H1 (cell line): ENCODE results near the gene TMCC1. TPM values are rescaled to one million over a fixed set of nuclear protein-coding genes. Genes with fewer than 3 reads are reported as not detected.

Experiments used
- CTCF ChIA-PET: fragments of 300-600 bp; sonication (Branson Sonifier 250); formaldehyde crosslinking; loops from one replicate; lab custom pipeline; 2021; ENCODE audit not compliant: partially characterized antibody; lab: Charles Lee
- POLR2A ChIA-PET: fragments of 300-600 bp; sonication (Branson Sonifier 250); formaldehyde crosslinking; loops from one replicate; lab custom pipeline; 2021; ENCODE audit warnings: inconsistent platforms; ENCODE audit not compliant: partially characterized antibody; lab: Charles Lee
- DNase-seq, 2 experiments: peaks; one replicate each; pipeline versions ENCODE4 v3.0.0 to v3.0.0-alpha.2; 2010 to 2022; ENCODE audit warnings: low spot score in 2 of 2, low read depth in 1 of 2, mixed read lengths in 1 of 2
- FAIRE-seq: peaks from 2 replicates; lab custom pipeline; 2011; peaks lifted over from hg19 to GRCh38; lab: Jason Lieb, UNC
- H2AFZ ChIP-seq: 2 replicates; pipeline ENCODE4 v1.8.1; 2012; ENCODE audit warnings: low read length, inconsistent platforms
- H2AK5ac ChIP-seq: 2 replicates; pipeline ENCODE4 v1.6.1; 2013; ENCODE audit warnings: low read depth, low read length
- H2BK120ac ChIP-seq: replicated peaks from 2 replicates; pipeline ENCODE3; 2013; ENCODE audit warnings: low read depth, low read length, inconsistent platforms
- H2BK12ac ChIP-seq: 2 replicates; pipeline ENCODE4 v1.6.1; 2013; ENCODE audit warnings: low read depth, low read length
- H2BK15ac ChIP-seq: 2 replicates; pipeline ENCODE4 v1.6.1; 2013; ENCODE audit warnings: low read length
- H2BK20ac ChIP-seq: 2 replicates; pipeline ENCODE4 v1.6.1; 2013; ENCODE audit warnings: low read length
- H2BK5ac ChIP-seq: 2 replicates; pipeline ENCODE4 v1.6.1; 2013; ENCODE audit warnings: low read depth, low read length
- H3K14ac ChIP-seq: 2 replicates; pipeline ENCODE4 v1.6.1; 2013; ENCODE audit warnings: inconsistent platforms; ENCODE audit not compliant: insufficient read length
- H3K18ac ChIP-seq: 2 replicates; pipeline ENCODE4 v1.6.1; 2013; ENCODE audit warnings: low read length; ENCODE audit errors: extremely low read depth
- H3K23ac ChIP-seq: 2 replicates; pipeline ENCODE4 v1.6.1; 2013; ENCODE audit warnings: inconsistent platforms; ENCODE audit not compliant: insufficient read length
- H3K23me2 ChIP-seq: 2 replicates; pipeline ENCODE4 v1.6.1; 2013; ENCODE audit warnings: low read depth, low read length
- H3K27ac ChIP-seq: 2 replicates; pipeline ENCODE4 v1.6.1; 2011; ENCODE audit warnings: low read depth, low read length, inconsistent platforms
- H3K27me3 ChIP-seq, 4 experiments: replicated peaks in 1 of 4; 1 replicate in 1 of 4; 2 replicates in 3 of 4; pipeline versions ENCODE4 v1.6.1 to v1.8.1; 2011 to 2013; ENCODE audit warnings: low read length in 3 of 4, mild to moderate bottlenecking in 3 of 4, inconsistent platforms in 2 of 4, mixed read lengths in 2 of 4, moderate library complexity in 1 of 4; ENCODE audit not compliant: control insufficient read depth in 3 of 4, insufficient read depth in 3 of 4; ENCODE audit errors: extremely low read depth in 1 of 4
- H3K36me3 ChIP-seq, 4 experiments: 2 replicates each; pipeline versions ENCODE4 v1.6.1 to v1.8.1; 2011 to 2013; ENCODE audit warnings: mild to moderate bottlenecking in 4 of 4, low read length in 3 of 4, moderate library complexity in 2 of 4, control low read depth in 1 of 4, inconsistent platforms in 1 of 4; ENCODE audit not compliant: insufficient read depth in 4 of 4, control insufficient read depth in 2 of 4
- H3K4ac ChIP-seq: replicated peaks from 2 replicates; pipeline ENCODE3; 2013; ENCODE audit warnings: low read length, low read depth, mixed read lengths, inconsistent platforms; ENCODE audit not compliant: insufficient read length
- H3K4me1 ChIP-seq, 4 experiments: replicated peaks in 1 of 4; 1 replicate in 1 of 4; 2 replicates in 3 of 4; pipeline versions ENCODE4 v1.6.1 to v1.8.1; 2011 to 2013; ENCODE audit warnings: low read length in 3 of 4, inconsistent platforms in 2 of 4, mixed read lengths in 1 of 4; ENCODE audit not compliant: insufficient read depth in 4 of 4, control insufficient read depth in 3 of 4
- H3K4me2 ChIP-seq, 2 experiments: 2 replicates each; pipeline versions ENCODE4 v1.6.1 to v1.8.1; 2011 to 2013; ENCODE audit warnings: low read depth in 2 of 2, low read length in 2 of 2, control low read depth in 1 of 2, inconsistent platforms in 1 of 2, mild to moderate bottlenecking in 1 of 2; ENCODE audit not compliant: insufficient read depth in 1 of 2
- H3K4me3 ChIP-seq, 4 experiments: fragments of 200-600, 300-600 bp in 1 of 4; sonication (generic), shearing (Covaris generic), sonication (Bioruptor Twin) in 1 of 4; 2 replicates each; pipeline versions ENCODE4 v1.5.1 to v1.8.1; 2011 to 2016; ENCODE audit warnings: low read length in 4 of 4, low read depth in 3 of 4, control low read depth in 2 of 4, inconsistent platforms in 2 of 4, mild to moderate bottlenecking in 2 of 4, mixed read lengths in 1 of 4, moderate library complexity in 1 of 4; ENCODE audit not compliant: insufficient read depth in 2 of 4; ENCODE audit errors: extremely low read depth in 1 of 4
- H3K56ac ChIP-seq: replicated peaks from 2 replicates; pipeline ENCODE3; 2013; ENCODE audit warnings: low read depth, mild to moderate bottlenecking, mixed read lengths, low read length, inconsistent platforms; ENCODE audit not compliant: insufficient read length
- H3K79me1 ChIP-seq: 2 replicates; pipeline ENCODE4 v1.6.1; 2013; ENCODE audit warnings: low read depth, low read length, control low read depth
- H3K79me2 ChIP-seq, 2 experiments: 2 replicates each; pipeline versions ENCODE4 v1.6.1 to v1.8.1; 2012 to 2013; ENCODE audit warnings: low read length in 2 of 2, mild to moderate bottlenecking in 2 of 2, inconsistent platforms in 1 of 2; ENCODE audit not compliant: insufficient read depth in 2 of 2, control insufficient read depth in 1 of 2
- H3K9ac ChIP-seq, 4 experiments: replicated peaks in 1 of 4; 1 replicate in 1 of 4; 2 replicates in 3 of 4; pipeline versions ENCODE4 v1.6.1 to v1.8.1; 2011 to 2013; ENCODE audit warnings: low read depth in 3 of 4, low read length in 3 of 4, control low read depth in 2 of 4, mild to moderate bottlenecking in 2 of 4, moderate library complexity in 2 of 4, inconsistent platforms in 1 of 4; ENCODE audit errors: extremely low read depth in 1 of 4
- H3K9me3 ChIP-seq, 2 experiments: 2 replicates each; pipeline versions ENCODE4 v1.6.1 to v1.8.1; 2012 to 2013; ENCODE audit warnings: mild to moderate bottlenecking in 2 of 2, moderate library complexity in 2 of 2, control low read depth in 1 of 2, inconsistent platforms in 1 of 2, low read depth in 1 of 2, low read length in 1 of 2, mixed read lengths in 1 of 2; ENCODE audit not compliant: insufficient read depth in 2 of 2
- H4K20me1 ChIP-seq, 2 experiments: replicated peaks in 1 of 2; 2 replicates each; pipeline versions ENCODE3 to v1.8.1; 2011 to 2013; ENCODE audit warnings: inconsistent platforms in 2 of 2, low read length in 2 of 2, mild to moderate bottlenecking in 1 of 2; ENCODE audit not compliant: insufficient read depth in 2 of 2, control insufficient read depth in 1 of 2
- H4K5ac ChIP-seq: 2 replicates; pipeline ENCODE4 v1.6.1; 2013; ENCODE audit warnings: low read length, low read depth, mixed read lengths, inconsistent platforms; ENCODE audit not compliant: insufficient read length
- H4K8ac ChIP-seq: 2 replicates; pipeline ENCODE4 v1.8.0; 2013; ENCODE audit warnings: mild to moderate bottlenecking, moderate library complexity, low read length, inconsistent platforms; ENCODE audit not compliant: insufficient read depth; ENCODE audit errors: extremely low read depth
- H4K91ac ChIP-seq: replicated peaks from 2 replicates; pipeline ENCODE3; 2013; ENCODE audit warnings: low read length, mixed read lengths, inconsistent platforms; ENCODE audit not compliant: insufficient read length
- CBX8 ChIP-seq: fragments of 300-800, 300-1000 bp; sonication (generic); IDR thresholded peaks from 2 replicates; pipeline ENCODE4 v1.7.1; 2016; ENCODE audit warnings: low read depth, low read length, borderline replicate concordance
- CHD1 ChIP-seq: IDR thresholded peaks from 2 replicates; pipeline ENCODE4 v1.6.1; 2012; ENCODE audit warnings: low read depth, low read length, improper control_type of control experiment
- CREB1 ChIP-seq: IDR thresholded peaks from 2 replicates; pipeline ENCODE4 v1.6.1; 2012; ENCODE audit warnings: inconsistent platforms
- FOSL1 ChIP-seq: IDR thresholded peaks from 2 replicates; pipeline ENCODE4 v1.6.1; 2011; ENCODE audit warnings: mild to moderate bottlenecking, low read depth, low read length, moderate library complexity; ENCODE audit not compliant: insufficient read depth
- JUND ChIP-seq: IDR thresholded peaks from 2 replicates; pipeline ENCODE4 v1.6.1; 2011; ENCODE audit warnings: mild to moderate bottlenecking, improper control_type of control experiment, low read length
- KDM1A ChIP-seq: fragments of 200-600, 300-600 bp; sonication (generic); IDR thresholded peaks from 2 replicates; pipeline ENCODE4 v1.7.1; 2016; ENCODE audit warnings: mild to moderate bottlenecking, low read length, borderline replicate concordance
- POU5F1 ChIP-seq: IDR thresholded peaks from 2 replicates; pipeline ENCODE4 v1.6.1; 2011; ENCODE audit warnings: low read depth, mild to moderate bottlenecking, low read length, moderate library complexity
- RBBP5 ChIP-seq: IDR thresholded peaks from 2 replicates; pipeline ENCODE4 v1.7.1; 2012; ENCODE audit warnings: low read depth, mild to moderate bottlenecking, inconsistent platforms, low read length, moderate library complexity, borderline replicate concordance
- RNF2 ChIP-seq: fragments of 200-900, 300-1000 bp; sonication (generic); IDR thresholded peaks from 2 replicates; pipeline ENCODE4 v1.7.1; 2016; ENCODE audit warnings: borderline replicate concordance, low read depth, mild to moderate bottlenecking, antibody characterized with exemption, low read length; ENCODE audit not compliant: poor library complexity, severe bottlenecking; ENCODE audit errors: missing control alignments
- SAP30 ChIP-seq: fragments of 300-600 bp; sonication (generic); IDR thresholded peaks from 2 replicates; pipeline ENCODE4 v1.7.1; 2012; ENCODE audit warnings: low read length, moderate library complexity, mild to moderate bottlenecking, inconsistent platforms; ENCODE audit not compliant: insufficient read depth, insufficient replicate concordance
- SIRT6 ChIP-seq: IDR thresholded peaks from one replicate; pipeline ENCODE4 v1.7.1; 2012; ENCODE audit warnings: low read length, inconsistent platforms
- TBP ChIP-seq: IDR thresholded peaks from 2 replicates; pipeline ENCODE4 v1.6.1; 2011; ENCODE audit warnings: low read depth, low read length, improper control_type of control experiment
- USF2 ChIP-seq: IDR thresholded peaks from 2 replicates; pipeline ENCODE4 v1.6.1; 2011; ENCODE audit warnings: low read length, improper control_type of control experiment
- WGBS, 2 experiments: shearing (Covaris generic) in 1 of 2; methylation state at CpG; one replicate each; pipeline versions ENCODE4 v1.1.6 to v1.1.7; 2013 to 2015; ENCODE audit warnings: low lambda C conversion rate in 2 of 2, mixed read lengths in 2 of 2, inconsistent platforms in 1 of 2, low coverage in 1 of 2, missing lambda C conversion rate in 1 of 2; ENCODE audit not compliant: insufficient replicate concordance in 2 of 2, insufficient coverage in 1 of 2, insufficient read length in 1 of 2; ENCODE audit errors: extremely low coverage in 1 of 2, missing lambda C conversion rate in 1 of 2; 5-methylcytosine and 5-hydroxymethylcytosine counted together
- polyA plus RNA-seq, 7 experiments: library from polyadenylated mRNA; depleted of rRNA in 3 of 7; stranded (reverse) in 5 of 7; unstranded in 2 of 7; fragments of >200 nt in 5 of 7; fragments of 200-250 nt in 2 of 7; gene quantifications; 1 replicate in 5 of 7; 2 replicates in 1 of 7; 4 replicates in 1 of 7; pipeline versions ENCODE4 v1.2.1 to v1.2.3, GENCODE V29; 2011 to 2013; ENCODE audit warnings: missing spikeins in 2 of 7, mixed read lengths in 2 of 7
- total RNA-seq: library from RNA; stranded (reverse); fragmentation: NEBNext Ultra II Directional; extraction: Animal tissue kit (Norgen Biotek cat#: 25700); gene quantifications from 2 replicates; pipeline ENCODE4 v1.2.1, GENCODE V29; 2021

Gene TMCC1
- total and polyA plus RNA-seq, 2 of the 8 experiments (the other 6 are each of a cell fraction or from before 2014, with no cell fraction given) = 10.4 to 27.1 TPM

- no peak overlapping the region for H3K56ac ChIP-seq
- H2AK5ac ChIP-seq = no peak overlapping the region
- H3K9me3 ChIP-seq = no peaks in the 10 kb centered on the region
- H2AFZ ChIP-seq = no peak overlapping the region
- no peak overlapping the region for H2BK12ac ChIP-seq
- DNase-seq (no peak), FAIRE-seq (no peak)
- H2BK5ac ChIP-seq = no peak overlapping the region
- no peaks in the 10 kb centered on the region for H3K79me2 ChIP-seq
- H3K4me3 ChIP-seq = no peak overlapping the region
- no peak overlapping the region for H4K91ac ChIP-seq
- no peak overlapping the region; the same call in 1 of the 2 replicates for H4K8ac ChIP-seq
- peaks cover 0 to 7% (median under 1%) of the 10 kb centered on the region in 4 experiments; a peak in 2 of 7 replicates for H3K4me1 ChIP-seq
- H3K27me3 ChIP-seq = no peaks in the 10 kb centered on the region
- no peak overlapping the region for H2BK120ac ChIP-seq
- no peak overlapping the region for H3K14ac ChIP-seq
- ChIA-PET POLR2A (interaction anchor here (1.1 kb wide), 1 partner anchor 107 kb away, joined by 3 read pairs; no protein-coding TSS in a partner anchor), CTCF (interaction anchor here (0.6 to 2.8 kb wide), 6 partner anchors 18 to 185 kb away, joined by 3 to 9 read pairs (median 3); no protein-coding TSS in a partner anchor)
- no peaks in the 10 kb centered on the region; the same call in 1 of the 2 replicates for H3K79me1 ChIP-seq
- H4K20me1 ChIP-seq = no peaks in the 10 kb centered on the region
- peaks cover 0 to 7% (median 2%) of the 10 kb centered on the region in 4 experiments; a peak in 2 of 8 replicates for H3K36me3 ChIP-seq
- H3K4me2 ChIP-seq = no peak overlapping the region
- no peak overlapping the region for H3K18ac ChIP-seq
- H3K4ac ChIP-seq = no peak overlapping the region
- H3K9ac ChIP-seq = no peak overlapping the region
- H3K23me2 ChIP-seq = no peaks in the 10 kb centered on the region
- H3K23ac ChIP-seq = no peak overlapping the region
- H2BK15ac ChIP-seq = no peak overlapping the region
- no peak overlapping the region for H4K5ac ChIP-seq
- H2BK20ac ChIP-seq = no peak overlapping the region
- 99% methylated on average over 4 of the region's 4 CpGs; no CpG with 5 or more reads in 1 of the 2 experiments for WGBS, 2 experiments
- no peak overlapping the region for H3K27ac ChIP-seq
- no peak for TF ChIP-seq FOSL1
- no peak for TF ChIP-seq RNF2
- TF ChIP-seq SAP30 = no peak
- no peak for TF ChIP-seq KDM1A
- no peak for TF ChIP-seq SIRT6
- TF ChIP-seq JUND = no peak
- no peak for TF ChIP-seq TBP
- no peak for TF ChIP-seq RBBP5
- no peak for TF ChIP-seq POU5F1
- TF ChIP-seq CREB1 = no peak
- no peak for TF ChIP-seq USF2
- TF ChIP-seq CBX8 = no peak
- no peak for TF ChIP-seq CHD1
Observed at GRCh38 chr3:129655291-129655700, 238.2 kb downstream of the TMCC1 start.
